ENCODE results near the gene LCOR. TPM values are rescaled to one million over a fixed set of nuclear protein-coding genes. Genes with fewer than 3 reads are reported as not detected.

LCOR gene
- total and polyA plus RNA-seq, 2 of the 13 experiments (the other 11 are each of a cell fraction or from before 2014, with no cell fraction given) = 12.4 to 23.7 TPM

GRCh38 chr10:97020452-97021400 is 188.6 kb downstream of the LCOR start (continued):
- TF ChIP-seq ZNF691 (CRISPR knock-in tag; IDR thresholded peaks at IDR 0.05; ENCODE audit: borderline replicate concordance, low read depth) (no peak), NCOA2 (CRISPR knock-in tag; IDR thresholded peaks at IDR 0.05) (no peak), ZNF670 (CRISPR knock-in tag; IDR thresholded peaks at IDR 0.05; ENCODE audit: borderline replicate concordance) (no peak), RBM39 (IDR thresholded peaks at IDR 0.05; ENCODE audit: low read depth, low read length, poor library complexity, severe bottlenecking) (no peak), TOE1 (CRISPR knock-in tag; IDR thresholded peaks at IDR 0.05) (no peak), ZBTB37 (CRISPR knock-in tag; IDR thresholded peaks at IDR 0.05) (no peak), ZGPAT (CRISPR knock-in tag; IDR thresholded peaks at IDR 0.05) (no peak)

GRCh38 chr10:97022616-97023015 is 190.5 kb downstream of the LCOR start:
- Histone ChIP-seq H3K9me3 (ENCODE audit: low read length) (no peaks in the 10 kb centered on the region), H2AFZ (ENCODE audit: low read length) (no peak overlapping the region), H3K36me3 (replicated peaks in 1 of 2; ENCODE audit: control insufficient read depth in 1 of 2, insufficient read depth in 2 of 2, low read length in 2 of 2) (no peaks in the 10 kb centered on the region), H4K20me1 (ENCODE audit: insufficient read depth, low read length) (no peaks in the 10 kb centered on the region), H3K27me3 (ENCODE audit: control insufficient read depth in 1 of 2, insufficient read depth in 2 of 2, low read length in 2 of 2) (peaks cover 2 to 11% of the 10 kb centered on the region in 2 experiments; a peak in 4 of 5 replicates), H3K4me3 (replicated peaks in 1 of 3; ENCODE audit: insufficient read depth in 1 of 3, low read depth in 2 of 3, low read length in 3 of 3) (no peak overlapping the region), H3K4me2 (ENCODE audit: low read depth, low read length) (no peak overlapping the region), H3K4me1 (ENCODE audit: insufficient read depth, low read length) (peaks cover 65% of the 10 kb centered on the region), H3K27ac (ENCODE audit: extremely low read length, insufficient read depth, low read length) (no peak overlapping the region), H3K9ac (ENCODE audit: insufficient read depth, low read depth, low read length) (no peak overlapping the region), H3K79me2 (ENCODE audit: insufficient read depth, low read length) (no peaks in the 10 kb centered on the region)
- CTCF ChIA-PET (ENCODE audit: low intra/inter-chr PET ratio, low total read pairs) = no interaction called here
- FAIRE-seq (no peak), DNase-seq (ENCODE audit: low spot score) (no peak), ATAC-seq (no peak)
- intact Hi-C loops (cut with micrococcal nuclease; ENCODE audit: unreplicated experiment) (no loop called here), in situ Hi-C loops (cut with HindIII; ENCODE audit: extremely low pct_ligation_motif_present, low pct_unique_long_range_greater_than_20kb) (no loop called here)
- 52% methylated on average over 7 of the region's 7 CpGs for WGBS (ENCODE audit: low lambda C conversion rate)
- POLR2A ChIA-PET = no interaction called here
- no TSS peak for BruUV-seq (replicated peaks)
- TF ChIP-seq ZNF567 (CRISPR knock-in tag; IDR thresholded peaks at IDR 0.05; ENCODE audit: borderline replicate concordance) (no peak), GTF2F1 (IDR thresholded peaks at IDR 0.05; ENCODE audit: low read length) (no peak), ZNF850 (CRISPR knock-in tag; conservative IDR thresholded peaks at IDR 0.05) (no peak), RAD51 (IDR thresholded peaks at IDR 0.05; ENCODE audit: borderline replicate concordance) (no peak), ZNF101 (CRISPR knock-in tag; IDR thresholded peaks at IDR 0.05; ENCODE audit: borderline replicate concordance, low read depth) (no peak), ZNF224 (CRISPR knock-in tag; IDR thresholded peaks at IDR 0.05) (no peak), CEBPG (CRISPR knock-in tag; IDR thresholded peaks at IDR 0.05) (no peak)
